ENCODE data around the gene SMARCA4. TPM values are rescaled to one million over a fixed set of nuclear protein-coding genes. Genes with fewer than 3 reads are reported as not detected.

The SMARCA4 gene
- total and polyA plus RNA-seq, 4 experiments from 2014 or later: 2.1 to 118 (median 68.1) TPM

GRCh38 chr19:11054200-11054599 lies 93.4 kb downstream of the SMARCA4 start:
- Mint-ChIP-seq H3K36me3 (peaks cover 7 to 11% of the 10 kb centered on the region in 2 donors), H3K27me3 (no peaks in the 10 kb centered on the region), H3K27ac (peak overlapping the region in 2 of 7 donors; percentile 17 to 89), H3K4me3 (no peak overlapping the region), H3K9me3 (no peaks in the 10 kb centered on the region), H3K4me1 (peaks cover 12 to 35% (median 27%) of the 10 kb centered on the region in 4 donors)
- Histone ChIP-seq H3K9me3 (ENCODE audit: control insufficient read depth in 1 of 2, low read length in 2 of 2) (no peaks in the 10 kb centered on the region), H3K36me3 (ENCODE audit: insufficient read depth, low read length) (no peaks in the 10 kb centered on the region), H3K4me3 (ENCODE audit: low read length in 2 of 2) (no peak overlapping the region), H3K27me3 (ENCODE audit: insufficient read depth, low read length) (no peaks in the 10 kb centered on the region), H3K4me1 (ENCODE audit: insufficient read depth, low read length) (peaks cover 38% of the 10 kb centered on the region), H3K27ac (ENCODE audit: low read depth, low read length) (no peak overlapping the region)
- CTCF ChIA-PET (ENCODE audit: partially characterized antibody): no interaction called here
- POLR2A ChIA-PET (ENCODE audit: partially characterized antibody): no interaction called here
- intact Hi-C loops (cut with micrococcal nuclease): no loop called here
- DNase-seq: no peak

DNA sequence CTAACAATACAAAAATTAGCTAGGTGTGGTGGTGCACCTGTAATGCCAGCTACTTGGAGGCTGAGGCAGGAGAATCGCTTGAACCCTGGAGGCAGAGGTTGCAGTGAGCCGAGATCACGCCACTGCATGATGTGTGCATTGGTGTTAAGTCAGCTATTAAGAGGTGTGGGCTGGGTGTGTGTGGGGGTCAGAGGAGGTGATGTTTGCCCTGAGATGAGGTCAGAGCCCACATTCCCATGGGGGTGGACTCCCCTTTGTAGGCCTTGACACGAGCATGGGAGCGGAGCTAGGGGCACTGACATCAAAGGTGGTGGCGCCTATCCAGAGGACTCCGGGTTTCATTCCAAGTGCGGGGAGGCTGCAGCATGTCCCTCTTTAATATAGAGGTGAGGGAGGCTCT lies 93.8 kb downstream of the SMARCA4 start:
- no peaks in the 10 kb centered on the region for H3K27me3 Mint-ChIP-seq
- Histone ChIP-seq H3K9me3 (ENCODE audit: control insufficient read depth in 1 of 2, low read length in 2 of 2) (no peaks in the 10 kb centered on the region), H3K27me3 (ENCODE audit: insufficient read depth, low read length) (no peaks in the 10 kb centered on the region), H3K27ac (ENCODE audit: low read depth, low read length) (no peak overlapping the region), H3K4me3 (ENCODE audit: low read length in 2 of 2) (no peak overlapping the region), H3K36me3 (ENCODE audit: insufficient read depth, low read length) (no peaks in the 10 kb centered on the region), H3K4me1 (ENCODE audit: insufficient read depth, low read length) (peaks cover 34% of the 10 kb centered on the region)
- DNase-seq: no peak
- H3K36me3 Mint-ChIP-seq: peaks cover 8 to 15% of the 10 kb centered on the region in 2 donors
- no peak overlapping the region for H3K4me3 Mint-ChIP-seq
- peaks cover 7 to 30% (median 23%) of the 10 kb centered on the region in 4 donors for H3K4me1 Mint-ChIP-seq
- intact Hi-C loops (cut with micrococcal nuclease): no loop called here
- H3K27ac Mint-ChIP-seq: peak overlapping the region in 5 of 7 donors; percentile 43 to 89 (median 70)
- no peaks in the 10 kb centered on the region for H3K9me3 Mint-ChIP-seq
- POLR2A ChIA-PET (ENCODE audit: partially characterized antibody): no interaction called here
- CTCF ChIA-PET (ENCODE audit: partially characterized antibody): no interaction called here

- no peak for DNase-seq
- Mint-ChIP-seq H3K9me3 (no peaks in the 10 kb centered on the region), H3K27ac (no peak overlapping the region), H3K27me3 (no peaks in the 10 kb centered on the region), H3K36me3 (peaks cover 26 to 27% of the 10 kb centered on the region in 2 donors), H3K4me3 (no peak overlapping the region), H3K4me1 (no peaks in the 10 kb centered on the region)
- H3K4me3 ChIP-seq (ENCODE audit: low read length in 2 of 2): no peak overlapping the region
- POLR2A ChIA-PET (ENCODE audit: partially characterized antibody): no interaction called here
- CTCF ChIA-PET (ENCODE audit: partially characterized antibody): no interaction called here
- no peaks in the 10 kb centered on the region for H3K27me3 ChIP-seq (ENCODE audit: insufficient read depth, low read length)
- intact Hi-C loops (cut with micrococcal nuclease): no loop called here
- H3K4me1 ChIP-seq (ENCODE audit: insufficient read depth, low read length): no peaks in the 10 kb centered on the region
- no peaks in the 10 kb centered on the region for H3K9me3 ChIP-seq (ENCODE audit: control insufficient read depth in 1 of 2, low read length in 2 of 2)
- no peak overlapping the region for H3K27ac ChIP-seq (ENCODE audit: low read depth, low read length)
- peaks cover 10% of the 10 kb centered on the region for H3K36me3 ChIP-seq (ENCODE audit: insufficient read depth, low read length)
Measured at GRCh38 chr19:11058246-11059030, 97.6 kb downstream of the SMARCA4 start.

DNA sequence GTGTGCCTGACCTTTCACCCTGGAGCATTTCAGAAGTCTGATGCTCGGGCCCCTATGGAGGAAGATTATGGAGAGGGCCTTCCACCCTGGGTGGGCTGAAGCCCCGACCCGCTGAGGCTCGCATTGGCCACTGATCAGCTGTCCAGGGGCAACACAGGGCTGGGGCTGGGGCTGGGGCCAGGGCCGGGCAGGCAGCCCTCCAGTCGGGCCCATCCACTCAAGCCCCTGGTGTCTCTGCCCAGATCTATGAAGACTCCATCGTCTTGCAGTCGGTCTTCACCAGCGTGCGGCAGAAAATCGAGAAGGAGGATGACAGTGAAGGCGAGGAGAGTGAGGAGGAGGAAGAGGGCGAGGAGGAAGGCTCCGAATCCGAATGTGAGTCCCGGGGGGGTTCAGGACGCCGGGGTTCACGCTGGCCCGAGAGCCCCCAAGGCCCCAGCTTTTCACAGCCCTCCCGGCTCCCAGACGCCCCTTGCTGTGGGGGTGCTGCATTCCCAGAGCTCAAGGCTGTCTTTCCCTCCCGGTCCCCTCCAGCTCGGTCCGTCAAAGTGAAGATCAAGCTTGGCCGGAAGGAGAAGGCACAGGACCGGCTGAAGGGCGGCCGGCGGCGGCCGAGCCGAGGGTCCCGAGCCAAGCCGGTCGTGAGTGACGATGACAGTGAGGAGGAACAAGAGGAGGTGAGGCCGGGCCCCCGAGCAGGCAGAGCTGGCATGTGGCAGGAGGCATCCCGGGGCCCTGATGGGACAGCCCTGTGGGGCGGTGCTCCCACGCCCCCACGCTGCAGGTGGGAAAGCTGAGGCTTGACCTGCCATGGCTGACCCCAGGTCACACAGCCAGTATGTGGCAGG lies 98.9 kb downstream of the SMARCA4 start:
- Histone ChIP-seq H3K27ac (ENCODE audit: low read depth, low read length) (no peak overlapping the region), H3K36me3 (ENCODE audit: insufficient read depth, low read length) (peaks cover 10% of the 10 kb centered on the region), H3K4me3 (ENCODE audit: low read length in 2 of 2) (no peak overlapping the region), H3K27me3 (ENCODE audit: insufficient read depth, low read length) (no peaks in the 10 kb centered on the region), H3K4me1 (ENCODE audit: insufficient read depth, low read length) (no peaks in the 10 kb centered on the region), H3K9me3 (ENCODE audit: control insufficient read depth in 1 of 2, low read length in 2 of 2) (no peaks in the 10 kb centered on the region)
- Mint-ChIP-seq H3K36me3 (peaks cover 24 to 27% of the 10 kb centered on the region in 2 donors), H3K4me3 (no peak overlapping the region), H3K27ac (no peak overlapping the region), H3K4me1 (no peaks in the 10 kb centered on the region), H3K9me3 (no peaks in the 10 kb centered on the region), H3K27me3 (no peaks in the 10 kb centered on the region)
- ChIA-PET CTCF (ENCODE audit: partially characterized antibody) (interaction anchor here (1.0 kb wide), 1 partner anchor 12 kb away, joined by 3 read pairs; no protein-coding TSS in a partner anchor), POLR2A (ENCODE audit: partially characterized antibody) (no interaction called here)
- intact Hi-C loops (cut with micrococcal nuclease): no loop called here
- no peak for DNase-seq

DNA sequence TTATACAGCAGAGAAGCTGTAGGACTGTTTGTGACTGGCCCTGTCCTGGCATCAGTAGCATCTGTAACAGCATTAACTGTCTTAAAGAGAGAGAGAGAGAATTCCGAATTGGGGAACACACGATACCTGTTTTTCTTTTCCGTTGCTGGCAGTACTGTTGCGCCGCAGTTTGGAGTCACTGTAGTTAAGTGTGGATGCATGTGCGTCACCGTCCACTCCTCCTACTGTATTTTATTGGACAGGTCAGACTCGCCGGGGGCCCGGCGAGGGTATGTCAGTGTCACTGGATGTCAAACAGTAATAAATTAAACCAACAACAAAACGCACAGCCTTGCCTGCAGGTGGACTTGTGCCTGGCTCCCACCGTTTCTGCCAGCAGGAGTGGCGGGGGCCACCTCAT lies 101.1 kb downstream of the SMARCA4 start:
- Mint-ChIP-seq H3K36me3 (peaks cover 24 to 26% of the 10 kb centered on the region in 2 donors), H3K4me3 (no peak overlapping the region), H3K27me3 (no peaks in the 10 kb centered on the region), H3K4me1 (no peaks in the 10 kb centered on the region), H3K9me3 (no peaks in the 10 kb centered on the region), H3K27ac (no peak overlapping the region)
- no peaks in the 10 kb centered on the region for H3K4me1 ChIP-seq (ENCODE audit: insufficient read depth, low read length)
- no peaks in the 10 kb centered on the region for H3K27me3 ChIP-seq (ENCODE audit: insufficient read depth, low read length)
- CTCF ChIA-PET (ENCODE audit: partially characterized antibody): no interaction called here
- no peaks in the 10 kb centered on the region for H3K9me3 ChIP-seq (ENCODE audit: control insufficient read depth in 1 of 2, low read length in 2 of 2)
- no peak overlapping the region for H3K4me3 ChIP-seq (ENCODE audit: low read length in 2 of 2)
- peaks cover 10% of the 10 kb centered on the region for H3K36me3 ChIP-seq (ENCODE audit: insufficient read depth, low read length)
- no peak for DNase-seq
- POLR2A ChIA-PET (ENCODE audit: partially characterized antibody): no interaction called here
- intact Hi-C loops (cut with micrococcal nuclease): no loop called here
- H3K27ac ChIP-seq (ENCODE audit: low read depth, low read length): no peak overlapping the region

GRCh38 chr19:11063434-11063833 lies 102.6 kb downstream of the SMARCA4 start:
- Mint-ChIP-seq H3K27ac (peak overlapping the region in 2 of 7 donors; percentile 7 to 61), H3K9me3 (peaks cover 0 to 3% (median 0%) of the 10 kb centered on the region in 8 donors), H3K4me1 (no peaks in the 10 kb centered on the region), H3K27me3 (no peaks in the 10 kb centered on the region), H3K4me3 (no peak overlapping the region), H3K36me3 (peaks cover 27 to 35% of the 10 kb centered on the region in 2 donors)
- Histone ChIP-seq H3K4me1 (ENCODE audit: insufficient read depth, low read length) (no peaks in the 10 kb centered on the region), H3K9me3 (ENCODE audit: control insufficient read depth in 1 of 2, low read length in 2 of 2) (no peaks in the 10 kb centered on the region), H3K4me3 (ENCODE audit: low read length in 2 of 2) (no peak overlapping the region), H3K27me3 (ENCODE audit: insufficient read depth, low read length) (no peaks in the 10 kb centered on the region), H3K27ac (ENCODE audit: low read depth, low read length) (no peak overlapping the region), H3K36me3 (ENCODE audit: insufficient read depth, low read length) (peaks cover 10% of the 10 kb centered on the region)
- intact Hi-C loops (cut with micrococcal nuclease): no loop called here
- no peak for DNase-seq
- ChIA-PET CTCF (ENCODE audit: partially characterized antibody) (interaction anchor here (1.4 to 3.3 kb wide), 2 partner anchors 28 to 31 kb away, joined by 5 to 12 read pairs; no protein-coding TSS in a partner anchor), POLR2A (ENCODE audit: partially characterized antibody) (interaction anchor here (1.2 to 1.3 kb wide), 2 partner anchors 29 to 31 kb away, joined by 3 read pairs; no protein-coding TSS in a partner anchor)

DNA sequence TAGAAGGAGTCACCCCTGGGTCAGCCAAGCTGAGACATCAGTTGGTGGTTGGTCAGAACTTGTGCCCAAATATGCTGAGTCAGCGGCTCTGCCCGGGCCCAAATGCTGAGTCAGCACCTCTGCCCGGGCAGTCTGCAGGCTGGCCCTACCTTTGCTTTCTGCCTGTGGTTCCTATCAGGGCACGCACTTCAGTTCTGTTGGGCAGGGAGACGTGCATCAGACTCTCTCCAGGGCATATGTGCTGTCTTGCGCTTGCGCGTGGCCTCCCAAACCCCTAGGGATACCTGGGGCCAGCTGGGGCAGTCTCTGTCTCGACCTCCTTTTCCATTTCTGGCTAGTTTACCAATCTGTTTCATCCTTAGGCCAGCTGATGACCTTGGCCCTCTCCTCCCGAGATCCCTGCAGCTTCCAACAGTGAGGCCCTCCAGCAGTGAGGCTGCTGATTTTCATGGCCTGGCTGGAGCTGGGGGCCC lies 104.0 kb downstream of the SMARCA4 start:
- ChIA-PET POLR2A (ENCODE audit: partially characterized antibody) (no interaction called here), CTCF (ENCODE audit: partially characterized antibody) (interaction anchor here (3.3 kb wide), 1 partner anchor 29 kb away, joined by 12 read pairs; no protein-coding TSS in a partner anchor)
- Histone ChIP-seq H3K4me1 (ENCODE audit: insufficient read depth, low read length) (no peaks in the 10 kb centered on the region), H3K27me3 (ENCODE audit: insufficient read depth, low read length) (no peaks in the 10 kb centered on the region), H3K9me3 (ENCODE audit: control insufficient read depth in 1 of 2, low read length in 2 of 2) (no peaks in the 10 kb centered on the region), H3K27ac (ENCODE audit: low read depth, low read length) (no peak overlapping the region), H3K4me3 (ENCODE audit: low read length in 2 of 2) (no peak overlapping the region), H3K36me3 (ENCODE audit: insufficient read depth, low read length) (peaks cover 10% of the 10 kb centered on the region)
- Mint-ChIP-seq H3K27me3 (no peaks in the 10 kb centered on the region), H3K27ac (peak overlapping the region in 1 of 7 donors; percentile 59), H3K36me3 (peaks cover 23 to 28% of the 10 kb centered on the region in 2 donors), H3K4me3 (no peak overlapping the region), H3K4me1 (peaks cover 0 to 5% (median under 1%) of the 10 kb centered on the region in 4 donors), H3K9me3 (peaks cover 0 to 3% (median 0%) of the 10 kb centered on the region in 8 donors)
- DNase-seq: no peak
- intact Hi-C loops (cut with micrococcal nuclease): no loop called here

All from CD4-positive, alpha-beta memory T cell (primary cell).